ENCODE results near the gene CROCC2.

Gene CROCC2

DNA sequence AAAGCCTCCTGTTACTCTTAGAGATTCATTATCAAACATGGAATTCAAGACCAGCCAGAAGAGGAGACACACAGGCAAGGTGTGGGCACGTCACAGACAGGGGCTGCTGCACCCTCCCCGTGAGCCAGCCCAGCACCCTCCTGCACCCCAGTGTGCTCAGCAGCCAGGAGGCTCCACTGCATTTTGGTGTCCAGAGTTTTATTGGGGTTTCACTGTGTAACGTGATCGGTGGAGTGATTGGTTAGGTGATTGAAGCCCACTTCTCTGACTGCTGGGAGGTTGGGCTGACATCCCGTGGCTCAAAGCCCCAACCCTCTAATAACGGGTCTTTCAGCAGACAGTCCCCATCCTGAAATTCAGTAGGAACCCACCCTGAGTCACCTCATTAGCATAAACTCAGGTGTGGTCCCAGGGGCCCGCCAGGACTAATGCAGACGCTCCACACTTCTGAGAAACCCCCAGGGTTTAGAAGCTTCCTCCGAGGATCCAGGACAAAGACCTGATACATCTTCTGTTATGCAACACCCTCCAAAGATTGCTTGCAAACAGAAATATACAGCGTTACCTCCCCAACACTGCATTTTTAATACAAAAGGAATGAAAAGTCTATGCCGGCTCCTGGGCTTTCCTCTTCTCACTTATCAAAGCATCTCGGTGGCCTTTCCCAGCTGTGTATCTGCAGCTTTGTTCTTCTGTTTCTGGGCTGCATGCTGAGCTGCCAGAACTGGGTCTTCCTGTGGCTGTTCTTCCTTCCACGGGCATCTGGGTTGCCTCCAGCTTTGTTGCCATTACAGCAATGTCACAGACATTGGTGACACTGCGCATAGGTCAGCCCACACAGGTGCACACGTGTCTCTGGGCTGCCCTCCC, 48.5 kb downstream of the CROCC2 start:
- Histone ChIP-seq H3K4me3 (replicated peaks; ENCODE audit: insufficient read depth, low read length) (no peak overlapping the region), H3K27me3 (ENCODE audit: insufficient read depth, poor library complexity, severe bottlenecking) (no peaks in the 10 kb centered on the region), H3K27ac (replicated peaks) (no peak overlapping the region)
- TF ChIP-seq SPI1 (IDR thresholded peaks at IDR 0.05; ENCODE audit: borderline replicate concordance, low read depth): no peak
- no peak for TF ChIP-seq POLR2AphosphoS5 (IDR thresholded peaks at IDR 0.05; ENCODE audit: low read depth)
- no peak for TF ChIP-seq GABPA (IDR thresholded peaks at IDR 0.05; ENCODE audit: low read depth)
- TF ChIP-seq, protein P1, sequence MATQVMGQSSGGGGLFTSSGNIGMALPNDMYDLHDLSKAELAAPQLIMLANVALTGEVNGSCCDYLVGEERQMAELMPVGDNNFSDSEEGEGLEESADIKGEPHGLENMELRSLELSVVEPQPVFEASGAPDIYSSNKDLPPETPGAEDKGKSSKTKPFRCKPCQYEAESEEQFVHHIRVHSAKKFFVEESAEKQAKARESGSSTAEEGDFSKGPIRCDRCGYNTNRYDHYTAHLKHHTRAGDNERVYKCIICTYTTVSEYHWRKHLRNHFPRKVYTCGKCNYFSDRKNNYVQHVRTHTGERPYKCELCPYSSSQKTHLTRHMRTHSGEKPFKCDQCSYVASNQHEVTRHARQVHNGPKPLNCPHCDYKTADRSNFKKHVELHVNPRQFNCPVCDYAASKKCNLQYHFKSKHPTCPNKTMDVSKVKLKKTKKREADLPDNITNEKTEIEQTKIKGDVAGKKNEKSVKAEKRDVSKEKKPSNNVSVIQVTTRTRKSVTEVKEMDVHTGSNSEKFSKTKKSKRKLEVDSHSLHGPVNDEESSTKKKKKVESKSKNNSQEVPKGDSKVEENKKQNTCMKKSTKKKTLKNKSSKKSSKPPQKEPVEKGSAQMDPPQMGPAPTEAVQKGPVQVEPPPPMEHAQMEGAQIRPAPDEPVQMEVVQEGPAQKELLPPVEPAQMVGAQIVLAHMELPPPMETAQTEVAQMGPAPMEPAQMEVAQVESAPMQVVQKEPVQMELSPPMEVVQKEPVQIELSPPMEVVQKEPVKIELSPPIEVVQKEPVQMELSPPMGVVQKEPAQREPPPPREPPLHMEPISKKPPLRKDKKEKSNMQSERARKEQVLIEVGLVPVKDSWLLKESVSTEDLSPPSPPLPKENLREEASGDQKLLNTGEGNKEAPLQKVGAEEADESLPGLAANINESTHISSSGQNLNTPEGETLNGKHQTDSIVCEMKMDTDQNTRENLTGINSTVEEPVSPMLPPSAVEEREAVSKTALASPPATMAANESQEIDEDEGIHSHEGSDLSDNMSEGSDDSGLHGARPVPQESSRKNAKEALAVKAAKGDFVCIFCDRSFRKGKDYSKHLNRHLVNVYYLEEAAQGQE (IDR thresholded peaks at IDR 0.05; ENCODE audit: insufficient replicate concordance, low read depth): no peak
- no peak for DNase-seq (ENCODE audit: low read depth in 1 of 2, low spot score in 1 of 2)

DNA sequence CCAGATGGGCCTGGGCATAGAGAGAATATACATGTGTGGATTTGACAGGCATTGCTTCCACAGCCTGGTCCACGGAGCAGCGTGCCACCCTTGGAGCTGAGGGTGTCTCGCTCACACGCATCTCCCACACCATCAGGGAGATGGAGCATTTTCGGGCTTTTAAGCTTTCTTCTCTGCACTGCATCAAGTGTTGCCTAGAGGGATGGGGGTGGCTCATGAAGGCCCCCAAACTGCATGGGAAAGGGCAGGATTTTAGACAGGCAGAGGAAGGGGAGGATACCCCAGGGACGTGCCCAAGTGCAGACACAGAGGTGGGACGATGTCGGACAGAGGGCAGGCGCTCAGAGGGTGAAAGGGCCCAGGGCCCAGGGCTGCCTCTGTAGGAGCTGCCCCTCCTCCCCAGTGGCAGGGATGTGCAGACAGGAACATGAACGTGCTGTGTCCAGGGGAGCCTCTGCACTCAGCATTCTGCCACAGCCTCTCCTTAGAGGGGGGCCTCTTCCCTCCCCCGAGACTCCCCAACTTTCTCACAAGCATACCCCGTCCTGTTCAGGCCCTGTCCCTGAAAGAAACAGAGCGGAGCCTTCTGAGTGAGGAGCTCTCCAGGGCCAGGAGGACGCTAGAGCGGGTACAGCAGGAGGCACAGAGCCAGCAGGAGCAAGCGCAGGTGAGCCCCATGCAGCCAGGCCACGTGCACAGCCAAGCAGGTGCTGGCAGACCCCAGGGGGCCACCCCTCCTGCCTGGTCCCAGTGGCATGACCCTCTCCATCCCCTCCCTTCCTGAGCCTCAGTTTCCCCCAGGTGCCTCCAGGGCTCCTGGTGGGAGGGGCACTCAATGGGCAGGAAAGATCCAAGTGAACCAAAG, 49.4 kb downstream of the CROCC2 start:
- DNase-seq (ENCODE audit: low read depth in 1 of 2, low spot score in 1 of 2): no peak
- no peak overlapping the region for H3K4me3 ChIP-seq (replicated peaks; ENCODE audit: insufficient read depth, low read length)
- no peak overlapping the region for H3K27ac ChIP-seq (replicated peaks)
- no peaks in the 10 kb centered on the region for H3K27me3 ChIP-seq (ENCODE audit: insufficient read depth, poor library complexity, severe bottlenecking)
- TF ChIP-seq SPI1 (IDR thresholded peaks at IDR 0.05; ENCODE audit: borderline replicate concordance, low read depth) (no peak), POLR2AphosphoS5 (IDR thresholded peaks at IDR 0.05; ENCODE audit: low read depth) (no peak), GABPA (IDR thresholded peaks at IDR 0.05; ENCODE audit: low read depth) (no peak)
- TF ChIP-seq, protein P2, sequence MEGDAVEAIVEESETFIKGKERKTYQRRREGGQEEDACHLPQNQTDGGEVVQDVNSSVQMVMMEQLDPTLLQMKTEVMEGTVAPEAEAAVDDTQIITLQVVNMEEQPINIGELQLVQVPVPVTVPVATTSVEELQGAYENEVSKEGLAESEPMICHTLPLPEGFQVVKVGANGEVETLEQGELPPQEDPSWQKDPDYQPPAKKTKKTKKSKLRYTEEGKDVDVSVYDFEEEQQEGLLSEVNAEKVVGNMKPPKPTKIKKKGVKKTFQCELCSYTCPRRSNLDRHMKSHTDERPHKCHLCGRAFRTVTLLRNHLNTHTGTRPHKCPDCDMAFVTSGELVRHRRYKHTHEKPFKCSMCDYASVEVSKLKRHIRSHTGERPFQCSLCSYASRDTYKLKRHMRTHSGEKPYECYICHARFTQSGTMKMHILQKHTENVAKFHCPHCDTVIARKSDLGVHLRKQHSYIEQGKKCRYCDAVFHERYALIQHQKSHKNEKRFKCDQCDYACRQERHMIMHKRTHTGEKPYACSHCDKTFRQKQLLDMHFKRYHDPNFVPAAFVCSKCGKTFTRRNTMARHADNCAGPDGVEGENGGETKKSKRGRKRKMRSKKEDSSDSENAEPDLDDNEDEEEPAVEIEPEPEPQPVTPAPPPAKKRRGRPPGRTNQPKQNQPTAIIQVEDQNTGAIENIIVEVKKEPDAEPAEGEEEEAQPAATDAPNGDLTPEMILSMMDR (IDR thresholded peaks at IDR 0.05; ENCODE audit: insufficient read depth, low read length): no peak
- TF ChIP-seq, protein P1 (IDR thresholded peaks at IDR 0.05; ENCODE audit: insufficient replicate concordance, low read depth): no peak

DNA sequence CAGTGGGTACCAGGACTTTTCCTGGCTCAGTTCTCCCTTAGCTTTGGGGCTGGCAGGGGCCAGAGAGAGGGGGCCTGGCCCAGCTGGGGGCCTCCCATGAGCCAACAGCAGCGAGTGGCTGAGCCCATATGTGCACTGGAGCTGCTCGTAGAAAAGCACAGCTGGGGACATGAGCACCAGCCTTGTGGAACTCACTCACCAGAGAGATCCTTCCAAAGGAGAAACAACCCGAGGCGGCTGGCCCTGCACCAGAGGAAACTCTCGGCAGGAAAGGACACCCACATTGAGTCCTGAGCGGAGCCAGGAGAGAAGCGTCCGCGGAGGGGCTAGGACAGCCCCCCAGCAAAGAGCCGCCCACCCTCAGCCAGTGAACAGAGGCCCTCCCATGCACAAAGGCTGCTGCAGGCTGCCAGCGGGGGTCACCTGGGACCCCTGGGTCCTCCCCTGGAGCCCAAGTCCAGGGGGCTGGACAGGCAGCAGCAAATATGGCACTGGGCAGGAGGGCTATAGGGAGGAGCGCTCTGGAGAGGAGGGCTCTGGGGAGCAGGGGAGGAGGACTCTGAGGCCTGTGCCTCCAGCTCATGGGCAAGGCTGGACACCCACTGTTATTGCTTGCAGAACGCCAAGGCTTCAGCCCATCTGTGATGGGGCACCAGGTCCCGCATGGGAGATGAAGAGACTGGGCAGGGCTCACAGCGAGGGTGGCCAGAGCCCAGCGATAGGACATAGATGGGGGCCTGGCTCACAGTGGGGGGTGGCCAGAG, 50.2 kb downstream of the CROCC2 start:
- TF ChIP-seq, protein P2 (IDR thresholded peaks at IDR 0.05; ENCODE audit: insufficient read depth, low read length): no peak
- no peak for TF ChIP-seq SPI1 (IDR thresholded peaks at IDR 0.05; ENCODE audit: borderline replicate concordance, low read depth)
- no peaks in the 10 kb centered on the region for H3K27me3 ChIP-seq (ENCODE audit: insufficient read depth, poor library complexity, severe bottlenecking)

More for the DNA sequence above, 50.2 kb downstream of the CROCC2 start:
- DNase-seq (ENCODE audit: low read depth in 1 of 2, low spot score in 1 of 2): no peak
- Histone ChIP-seq H3K4me3 (replicated peaks; ENCODE audit: insufficient read depth, low read length) (no peak overlapping the region), H3K27ac (replicated peaks) (no peak overlapping the region)

All from HL-60 (cell line).